ENCODE data around the gene KAZN.

KAZN gene

DNA sequence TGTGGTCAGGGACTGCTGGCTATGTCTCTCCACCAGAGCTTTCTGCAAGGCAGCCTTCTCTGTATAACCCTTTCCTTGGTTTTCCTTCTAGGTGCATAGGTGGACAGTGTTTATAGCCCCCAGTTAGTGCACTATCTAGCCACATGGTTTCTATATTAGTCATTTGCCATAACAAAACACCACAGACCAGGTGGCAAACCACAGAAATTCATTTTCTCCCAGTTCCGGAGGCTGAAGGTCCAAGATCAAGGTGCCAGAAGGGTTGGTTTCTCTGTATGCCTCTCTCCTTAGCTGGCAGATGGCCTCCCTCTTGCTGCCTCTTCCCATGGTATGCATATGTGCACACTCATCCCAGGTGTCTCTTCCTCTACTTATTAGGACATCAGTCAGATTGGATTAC is 106.4 kb downstream of the KAZN start:
- DNase-seq (ENCODE audit: low read depth), result no peak
- TF ChIP-seq, protein P1, sequence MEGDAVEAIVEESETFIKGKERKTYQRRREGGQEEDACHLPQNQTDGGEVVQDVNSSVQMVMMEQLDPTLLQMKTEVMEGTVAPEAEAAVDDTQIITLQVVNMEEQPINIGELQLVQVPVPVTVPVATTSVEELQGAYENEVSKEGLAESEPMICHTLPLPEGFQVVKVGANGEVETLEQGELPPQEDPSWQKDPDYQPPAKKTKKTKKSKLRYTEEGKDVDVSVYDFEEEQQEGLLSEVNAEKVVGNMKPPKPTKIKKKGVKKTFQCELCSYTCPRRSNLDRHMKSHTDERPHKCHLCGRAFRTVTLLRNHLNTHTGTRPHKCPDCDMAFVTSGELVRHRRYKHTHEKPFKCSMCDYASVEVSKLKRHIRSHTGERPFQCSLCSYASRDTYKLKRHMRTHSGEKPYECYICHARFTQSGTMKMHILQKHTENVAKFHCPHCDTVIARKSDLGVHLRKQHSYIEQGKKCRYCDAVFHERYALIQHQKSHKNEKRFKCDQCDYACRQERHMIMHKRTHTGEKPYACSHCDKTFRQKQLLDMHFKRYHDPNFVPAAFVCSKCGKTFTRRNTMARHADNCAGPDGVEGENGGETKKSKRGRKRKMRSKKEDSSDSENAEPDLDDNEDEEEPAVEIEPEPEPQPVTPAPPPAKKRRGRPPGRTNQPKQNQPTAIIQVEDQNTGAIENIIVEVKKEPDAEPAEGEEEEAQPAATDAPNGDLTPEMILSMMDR (conservative IDR thresholded peaks at IDR 0.05; ENCODE audit: control insufficient read depth, insufficient read depth, low read depth, low read length), result no peak
- H3K4me3 ChIP-seq (ENCODE audit: control insufficient read depth, low read depth, low read length), result no peak overlapping the region

DNA sequence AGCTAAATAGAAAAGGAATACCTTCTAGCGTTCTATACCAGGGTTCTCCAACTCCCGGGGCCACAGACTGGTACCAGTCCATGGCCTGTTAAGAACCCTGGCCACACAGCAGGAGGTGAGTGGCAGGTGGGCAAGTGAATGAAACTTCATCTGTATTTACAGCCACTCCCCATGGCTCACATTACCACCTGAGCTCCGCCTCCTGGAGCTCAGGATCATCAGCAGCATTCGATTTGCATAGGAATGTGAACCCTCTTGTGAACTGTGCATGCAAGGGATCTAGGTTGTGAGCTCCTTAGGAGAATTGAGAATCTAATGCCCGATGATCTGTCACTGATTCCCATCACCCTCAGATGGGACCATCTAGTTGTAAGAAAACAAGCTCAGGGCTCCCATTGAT is 107.3 kb downstream of the KAZN start:
- DNase-seq (ENCODE audit: low read depth), result no peak
- TF ChIP-seq, protein P1 (conservative IDR thresholded peaks at IDR 0.05; ENCODE audit: control insufficient read depth, insufficient read depth, low read depth, low read length), result no peak
- no peak overlapping the region for H3K4me3 ChIP-seq (ENCODE audit: control insufficient read depth, low read depth, low read length)

DNA sequence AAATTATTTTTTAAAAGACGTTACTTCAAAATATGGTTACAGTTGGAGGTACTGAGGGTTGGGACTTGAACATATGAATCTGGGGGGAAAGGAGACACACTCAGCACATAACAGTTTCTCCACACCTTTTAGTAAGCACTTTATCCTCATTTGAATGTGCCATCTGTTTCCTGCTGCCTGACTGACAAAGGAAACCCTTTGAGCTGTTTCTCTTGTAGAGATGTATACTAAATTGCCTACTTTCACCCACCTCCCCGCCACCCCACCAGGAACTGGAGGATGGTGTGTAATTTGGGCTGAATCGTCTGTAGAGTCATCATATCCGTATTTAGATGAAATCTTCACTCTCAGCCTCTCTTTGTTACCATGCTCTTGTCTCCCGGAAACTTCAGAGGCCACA is 108.1 kb downstream of the KAZN start:
- H3K4me3 ChIP-seq (ENCODE audit: control insufficient read depth, low read depth, low read length), result no peak overlapping the region
- TF ChIP-seq, protein P1 (conservative IDR thresholded peaks at IDR 0.05; ENCODE audit: control insufficient read depth, insufficient read depth, low read depth, low read length), result no peak
- DNase-seq (ENCODE audit: low read depth), result no peak

DNA sequence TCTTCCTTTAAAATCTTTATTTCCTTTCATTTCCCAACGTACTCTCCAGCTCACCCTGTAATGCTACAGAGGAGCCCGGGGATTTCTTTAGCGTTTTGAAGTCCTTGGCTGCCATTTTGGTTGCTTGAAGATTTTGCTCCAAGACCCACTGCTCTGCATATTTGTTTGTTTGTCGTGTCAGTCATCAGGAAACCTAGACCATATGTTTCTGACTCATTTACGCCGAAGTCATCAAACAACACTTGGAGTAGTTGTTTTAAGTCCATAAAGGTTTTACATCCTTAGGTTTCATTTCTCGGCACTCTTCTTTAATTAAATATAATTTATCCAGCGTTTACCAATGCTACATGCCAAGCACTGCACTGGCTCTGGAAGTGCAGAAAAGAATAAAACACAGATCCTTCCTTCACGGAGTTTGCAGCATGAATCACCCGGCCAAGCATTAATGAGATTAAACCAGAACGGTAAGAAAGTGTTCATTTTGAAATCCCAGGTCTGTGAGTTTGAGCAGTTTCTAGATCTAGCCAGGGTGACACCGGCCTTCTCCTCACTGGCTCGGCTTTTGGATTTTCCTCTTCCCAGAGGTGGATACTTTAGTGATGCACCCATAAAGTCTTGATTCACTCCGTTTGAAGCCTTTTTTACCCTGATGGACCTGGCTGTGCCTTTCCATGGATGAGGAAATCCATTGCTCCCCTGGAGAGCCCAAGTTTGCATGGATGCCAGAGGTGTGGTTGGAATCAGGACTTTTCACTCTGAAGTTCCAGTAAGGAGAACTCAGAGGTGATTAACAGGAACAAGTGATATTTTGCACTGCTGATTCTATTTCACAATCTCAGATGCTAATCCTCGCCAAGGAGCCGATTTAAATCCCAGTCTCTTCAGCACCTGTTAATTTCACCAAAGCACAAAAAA is 109.3 kb downstream of the KAZN start:
- TF ChIP-seq, protein P1 (conservative IDR thresholded peaks at IDR 0.05; ENCODE audit: control insufficient read depth, insufficient read depth, low read depth, low read length), result no peak
- DNase-seq (ENCODE audit: low read depth), result no peak
- no peak overlapping the region for H3K4me3 ChIP-seq (ENCODE audit: control insufficient read depth, low read depth, low read length)

GRCh38 chr1:14710331-14710730 is 111.8 kb downstream of the KAZN start:
- TF ChIP-seq, protein P1 (conservative IDR thresholded peaks at IDR 0.05; ENCODE audit: control insufficient read depth, insufficient read depth, low read depth, low read length), result no peak
- no peak overlapping the region for H3K4me3 ChIP-seq (ENCODE audit: control insufficient read depth, low read depth, low read length)
- no peak for DNase-seq (ENCODE audit: low read depth)

GRCh38 chr1:14712136-14712535 is 113.7 kb downstream of the KAZN start:
- TF ChIP-seq, protein P1 (conservative IDR thresholded peaks at IDR 0.05; ENCODE audit: control insufficient read depth, insufficient read depth, low read depth, low read length), result no peak
- H3K4me3 ChIP-seq (ENCODE audit: control insufficient read depth, low read depth, low read length), result no peak overlapping the region
- no peak for DNase-seq (ENCODE audit: low read depth)

Data from fibroblast of mammary gland (primary cell).